Right renal pelvis (tissue), 4 donors: ENCODE data around the gene ARID5A. TPM values are rescaled to one million over a fixed set of nuclear protein-coding genes. Genes with fewer than 3 reads are reported as not detected.

Source experiments
- DNase-seq, 4 donors: peaks; one replicate each; pipeline ENCODE4 v3.0.0-alpha.2; 2013; ENCODE audit warnings: low read depth in 4 of 4, low spot score in 3 of 4, missing footprints in 1 of 4
- polyA plus RNA-seq, 4 donors: library from polyadenylated mRNA; unstranded; fragments of 120-200 nt; gene quantifications; one replicate each; pipeline ENCODE4 v1.2.1, GENCODE V29; 2013; ENCODE audit not compliant: insufficient read length in 4 of 4

The ARID5A gene
- polyA plus RNA-seq, 4 donors: 4.7 to 5.7 (median 4.9) TPM

- no peak for DNase-seq
Measured at GRCh38 chr2:96506016-96506906, 30.3 kb upstream of the ARID5A start.

DNA sequence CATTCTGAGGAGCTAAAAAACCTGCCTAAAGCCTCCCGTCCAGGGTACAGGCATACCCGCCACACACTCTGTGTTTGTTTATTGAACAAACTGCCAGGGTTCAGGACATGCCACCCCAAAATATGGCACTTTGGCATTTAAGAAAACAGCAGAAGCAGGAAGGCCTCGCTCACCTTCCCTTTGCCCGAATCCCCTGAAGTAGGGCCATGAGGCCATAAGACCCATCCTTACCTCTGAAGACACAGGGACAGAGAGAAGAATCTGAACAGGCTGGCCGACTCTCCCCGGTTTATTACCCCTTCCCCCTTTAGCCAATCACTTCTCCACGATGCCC is 29.7 kb upstream of the ARID5A start:
- DNase-seq: no peak

GRCh38 chr2:96507957-96508520 is 28.5 kb upstream of the ARID5A start:
- DNase-seq: peak in 1 of 4 donors; percentile 62

DNA sequence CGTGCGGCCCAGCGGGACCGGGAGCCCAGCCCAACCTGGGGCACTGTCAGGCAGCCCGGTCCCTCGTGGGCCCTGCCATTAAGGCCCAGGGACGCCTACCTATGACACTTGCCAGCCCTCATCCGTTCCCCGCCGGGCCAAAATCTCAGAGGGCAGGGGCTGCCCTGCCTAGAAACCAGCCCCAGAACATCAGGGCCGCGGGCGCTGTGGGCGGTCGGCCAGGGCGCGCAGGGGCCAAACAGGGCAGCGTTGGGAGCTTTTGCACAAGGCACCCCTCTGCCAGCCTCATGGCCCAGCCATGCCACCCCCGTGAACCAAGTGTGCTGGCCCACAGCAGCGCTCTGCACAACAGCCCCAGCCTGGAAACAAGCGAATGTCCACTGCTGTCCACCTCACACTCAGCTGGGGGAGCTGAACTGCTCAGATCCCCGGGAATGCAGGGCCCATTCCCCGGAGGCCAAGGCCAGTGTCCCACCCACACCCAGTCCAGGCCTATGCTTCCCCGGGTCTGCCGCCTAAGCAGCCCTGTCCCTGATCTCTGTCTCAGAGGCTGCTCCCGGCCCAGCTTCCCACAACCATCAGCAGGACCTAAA is 27.9 kb upstream of the ARID5A start:
- DNase-seq: no peak

DNA sequence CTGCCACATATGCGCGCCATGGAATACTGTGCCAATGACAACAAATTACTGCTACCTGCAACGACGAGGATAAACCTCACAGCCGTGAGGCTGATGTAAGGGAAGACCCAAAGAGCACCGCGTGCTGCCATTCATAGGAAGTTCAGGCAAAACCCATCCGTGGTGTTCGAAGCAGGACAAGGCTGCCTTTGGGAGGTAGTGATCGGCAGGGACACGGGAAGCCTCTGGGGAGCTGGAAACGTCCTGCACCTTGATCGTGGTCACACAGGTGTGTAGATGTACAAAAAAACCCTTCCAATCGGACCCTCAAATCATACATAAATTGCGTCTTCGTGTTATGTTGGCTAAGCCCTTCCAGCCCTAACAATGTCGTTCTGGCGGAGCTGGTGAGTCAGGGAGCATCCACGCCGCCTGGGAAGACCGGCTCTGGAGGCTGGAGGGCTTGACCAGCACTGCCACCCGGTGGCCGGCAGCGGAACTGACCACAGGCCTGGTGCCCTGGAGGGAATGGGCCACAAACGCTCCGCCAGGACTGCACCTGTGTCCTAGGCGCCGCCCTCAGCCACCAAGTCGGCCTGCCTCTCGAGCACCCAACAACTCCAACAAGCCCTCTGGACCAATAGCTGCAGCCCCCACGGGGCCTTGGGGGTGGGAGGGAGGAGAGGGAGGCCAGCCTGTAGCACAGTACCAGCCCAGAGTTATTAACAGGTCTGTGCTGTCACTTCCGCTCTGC is 27.3 kb upstream of the ARID5A start:
- peak in 3 of 4 donors; percentile 68 to 76 (median 69) for DNase-seq

- DNase-seq: no peak
Measured at GRCh38 chr2:96509847-96510230, 26.7 kb upstream of the ARID5A start.

GRCh38 chr2:96510931-96511595 is 25.5 kb upstream of the ARID5A start:
- DNase-seq: no peak

DNA sequence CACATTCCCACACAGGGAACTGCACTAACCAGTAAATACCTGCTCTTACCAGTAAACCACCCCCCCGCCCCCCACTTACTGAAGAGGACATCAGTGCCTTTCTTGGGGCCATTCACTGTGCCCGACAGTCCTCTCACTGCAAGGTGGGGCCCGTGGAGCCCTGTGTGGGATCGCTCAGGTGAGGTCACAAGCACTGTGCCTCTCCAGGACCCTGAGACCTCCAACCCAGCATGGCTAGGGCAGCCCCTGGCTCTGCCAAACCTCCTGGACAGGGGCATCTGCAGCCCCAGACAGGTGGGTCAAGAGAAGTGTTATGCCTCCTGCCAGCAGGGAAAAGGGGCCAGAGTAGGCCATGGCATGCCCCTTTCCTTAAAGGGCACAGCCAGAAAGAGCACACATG is 24.7 kb upstream of the ARID5A start:
- no peak for DNase-seq

DNA sequence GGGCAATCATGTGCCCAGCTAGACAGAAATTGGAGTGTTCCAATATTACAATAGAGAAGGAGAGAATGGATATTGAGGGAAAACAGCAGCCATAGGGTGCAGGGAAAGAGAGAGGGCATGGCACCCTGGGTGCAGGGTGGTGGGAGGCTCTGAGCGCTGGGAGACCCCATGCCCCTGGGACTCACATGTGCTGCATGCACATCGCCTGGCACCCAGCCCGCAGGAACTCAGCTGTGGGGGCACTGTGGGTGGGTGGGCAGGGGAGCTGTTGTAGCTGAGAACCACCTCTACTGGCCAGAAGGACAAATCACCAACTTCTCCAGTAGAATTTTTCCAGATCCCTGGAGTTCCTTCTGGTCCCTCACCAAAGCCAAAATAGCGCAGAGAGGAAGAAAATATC is 24.2 kb upstream of the ARID5A start:
- no peak for DNase-seq

DNA sequence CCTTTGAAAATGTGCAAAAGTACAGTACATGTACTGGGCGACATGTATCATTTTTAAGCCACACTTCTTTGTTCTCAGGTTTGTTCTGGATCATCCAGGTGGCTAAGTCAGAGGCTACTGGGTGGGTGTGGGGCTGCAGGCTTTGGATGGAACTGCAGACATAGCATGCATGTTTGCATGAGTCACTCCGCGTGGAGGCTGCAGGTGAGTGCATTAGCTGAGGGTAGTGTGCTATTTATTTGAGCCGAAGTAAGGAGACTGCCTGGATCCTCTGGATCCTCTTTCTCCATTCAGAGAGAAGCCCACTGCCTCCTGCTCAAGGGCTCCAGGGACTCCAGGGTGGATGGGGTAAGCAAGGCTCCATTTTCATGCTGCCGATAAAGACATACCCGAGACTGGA is 22.0 kb upstream of the ARID5A start:
- DNase-seq: no peak

DNA sequence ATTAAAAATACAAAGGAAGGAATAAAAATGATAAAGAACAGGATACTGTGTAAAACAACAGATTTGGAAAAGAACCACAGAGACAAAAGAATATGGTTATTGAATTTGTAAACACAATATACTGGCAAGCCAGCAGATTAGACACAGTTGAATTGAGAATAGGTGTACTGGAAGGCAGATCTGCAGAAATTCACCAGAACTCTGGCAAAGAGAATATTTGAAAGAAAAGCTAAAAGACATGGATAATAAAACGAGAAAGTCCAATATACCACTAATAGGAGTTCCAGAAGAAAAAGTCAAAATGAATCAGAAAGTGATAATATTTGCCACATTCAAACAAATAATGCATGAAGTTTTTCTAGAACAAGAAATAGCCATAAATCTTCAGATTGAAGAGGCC is 19.5 kb upstream of the ARID5A start:
- DNase-seq: no peak

DNA sequence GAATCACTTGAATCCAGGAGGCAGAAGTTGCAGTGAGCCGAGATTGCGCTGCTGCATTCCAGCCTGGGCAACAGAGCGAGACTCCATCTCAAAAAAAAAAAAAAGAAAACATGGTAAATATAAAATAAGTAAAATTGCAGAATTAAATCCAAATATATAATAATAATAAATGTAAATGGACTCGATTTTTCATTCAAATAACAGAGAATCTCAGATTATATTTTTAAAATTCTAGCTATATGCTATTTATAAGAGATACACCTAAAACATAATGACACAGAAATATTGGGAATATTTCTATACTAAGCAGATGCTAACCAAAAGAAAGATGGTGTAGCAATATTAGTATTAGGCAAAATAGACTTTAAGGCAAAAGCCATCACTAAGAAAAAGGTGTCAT is 16.3 kb upstream of the ARID5A start:
- no peak for DNase-seq

- DNase-seq: no peak
Measured at GRCh38 chr2:96520697-96521096, 15.9 kb upstream of the ARID5A start.

DNA sequence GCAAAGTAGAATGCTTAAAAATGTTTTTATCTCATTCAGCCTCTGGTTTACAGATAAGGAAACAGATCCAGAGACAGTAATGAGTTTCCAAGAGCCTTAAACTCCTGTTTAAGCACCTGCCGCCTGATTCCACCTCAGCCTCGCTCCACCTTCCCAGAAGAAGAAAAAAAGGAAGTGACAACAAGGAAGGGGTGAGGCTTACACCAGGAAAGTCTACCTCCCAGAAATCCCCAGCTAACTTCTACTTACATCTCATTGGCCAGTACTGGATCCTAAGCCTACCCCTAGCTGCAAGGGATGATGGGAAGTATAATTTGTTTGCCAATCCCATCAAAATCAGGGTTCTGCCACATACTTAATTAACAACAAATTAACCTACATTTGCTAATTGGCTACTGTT is 15.3 kb upstream of the ARID5A start:
- DNase-seq: no peak

DNA sequence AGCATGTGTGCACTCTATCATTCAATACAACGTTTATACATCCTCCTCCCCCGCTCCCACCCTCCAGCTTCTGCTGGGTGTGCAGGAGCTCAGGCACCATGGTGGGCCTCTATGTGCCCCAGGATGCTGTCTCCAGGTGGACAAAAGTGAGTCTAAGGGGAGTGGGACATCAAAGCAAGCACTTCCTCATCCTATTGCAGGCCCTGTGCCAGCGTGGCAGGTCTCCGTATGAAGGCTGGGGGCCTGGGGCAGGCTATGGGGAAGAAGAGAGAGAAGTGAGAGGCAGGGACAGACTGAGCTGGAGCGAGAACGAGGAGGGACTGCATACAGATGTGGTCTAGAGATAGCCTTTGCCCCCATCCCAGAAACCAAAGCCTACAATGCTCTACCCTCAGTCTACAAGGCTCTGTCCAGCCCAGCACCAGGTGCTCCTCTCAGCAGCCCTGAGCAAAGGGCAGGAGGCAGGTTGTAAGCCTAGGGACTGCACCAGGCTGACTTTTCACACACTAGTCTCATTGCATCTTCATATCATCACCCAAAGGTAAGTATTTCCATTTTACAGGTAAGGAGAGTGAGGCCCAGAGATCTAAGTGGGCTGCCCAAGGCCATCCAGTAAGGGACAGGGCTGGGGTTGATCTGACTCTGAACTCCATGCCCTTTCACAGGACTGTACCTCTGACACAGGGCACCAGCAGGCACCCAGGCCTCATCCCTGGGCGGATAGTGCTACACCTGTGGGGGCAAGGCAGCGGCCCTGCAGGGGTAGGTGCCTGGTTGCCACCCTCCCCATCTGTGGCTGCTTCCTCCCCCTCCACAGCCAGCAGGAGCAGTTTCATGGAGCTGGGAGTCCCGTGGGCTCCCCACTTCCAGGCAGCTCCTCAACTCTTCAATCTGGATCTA is 14.0 kb upstream of the ARID5A start:
- no peak for DNase-seq

- no peak for DNase-seq
Measured at GRCh38 chr2:96523659-96524481, 12.7 kb upstream of the ARID5A start.

DNA sequence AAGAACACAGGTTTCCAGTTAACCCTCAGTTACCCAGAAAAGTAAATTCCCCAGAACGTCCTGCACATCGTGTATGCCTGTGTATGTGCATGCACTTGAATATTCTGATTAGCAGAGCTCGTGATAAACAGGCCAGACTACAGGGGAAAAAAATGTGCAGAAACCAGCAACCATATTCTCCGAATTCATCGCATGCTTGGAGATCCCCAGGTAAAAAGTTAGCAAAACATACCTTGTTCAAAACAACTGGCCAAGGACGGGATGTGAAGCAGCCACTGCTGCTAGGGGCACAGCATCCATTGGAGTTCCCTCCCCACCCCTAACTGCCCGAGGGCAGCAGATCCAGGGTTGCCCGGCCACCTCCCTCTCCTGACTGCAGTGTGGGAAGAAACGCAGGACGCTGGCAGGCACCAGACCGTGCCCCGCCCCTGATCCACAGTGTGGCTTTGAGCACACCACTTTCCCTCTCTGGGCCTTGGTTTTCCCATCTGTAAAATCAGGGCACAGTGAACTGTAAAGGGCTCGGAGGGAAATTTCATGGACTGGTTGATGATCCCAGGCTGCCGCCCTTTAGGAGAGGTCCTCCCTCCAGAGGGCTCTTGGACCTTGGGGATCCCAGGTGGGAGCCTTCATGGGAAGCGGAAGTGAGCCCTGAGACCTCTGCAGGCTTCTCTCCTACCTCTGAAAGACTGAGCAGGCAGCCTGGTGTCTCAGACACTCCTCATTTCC is 11.9 kb upstream of the ARID5A start:
- no peak for DNase-seq

- DNase-seq: no peak
Measured at GRCh38 chr2:96525211-96525507, 11.4 kb upstream of the ARID5A start.
